HCT116 (cell line): ENCODE results near the gene PTX3. TPM values are rescaled to one million over a fixed set of nuclear protein-coding genes. Genes with fewer than 3 reads are reported as not detected.

Experiments used
- ATAC-seq: fragments of 200-7000 bp; cut with Tn5 transposase; 2 replicates; pipeline ENCODE4 v1.9.1; 2020; ENCODE audit warnings: mild to moderate bottlenecking, moderate library complexity
- BruUV-seq: library from RNA; stranded (reverse); fragments of 400-500 nt; replicated peaks from 2 replicates; lab custom pipeline; 2021; lab: Mats Ljungman, UMichigan
- CTCF ChIA-PET: fragments of 300-600 bp; sonication (Branson Sonifier 250); formaldehyde crosslinking; loops from one replicate; lab custom pipeline; 2021; ENCODE audit warnings: antibody characterized with exemption; lab: Charles Lee
- POLR2A ChIA-PET: fragments of 300-600, 350-600 bp; sonication (Branson Sonifier 250); formaldehyde crosslinking; loops from one replicate; lab custom pipeline; 2021; ENCODE audit warnings: antibody characterized with exemption; lab: Charles Lee
- RAD21 ChIA-PET, 2 experiments: fragments of 300-600 bp; sonication (Branson Sonifier 250); formaldehyde crosslinking; loops; one replicate each; lab custom pipeline; 2023; ENCODE audit warnings: low total read pairs in 2 of 2; ENCODE audit not compliant: uncharacterized antibody in 2 of 2, unreplicated experiment in 2 of 2, low non-redundant PET in 1 of 2; lab: Charles Lee
- DNase-seq: peaks from one replicate; pipeline ENCODE4 v3.0.0-alpha.2; 2010; ENCODE audit warnings: low read depth, low spot score
- H2AFZ ChIP-seq: fragments of 200-600 bp; shearing (Covaris generic), sonication (generic); 2 replicates; pipeline ENCODE4 v1.6.1; 2017; ENCODE audit warnings: low read depth, mixed run types, mixed read lengths, antibody characterized with exemption, low read length; ENCODE audit not compliant: poor library complexity, severe bottlenecking
- H3K27ac ChIP-seq: 2 replicates; pipeline ENCODE4 v1.5.1; 2012; ENCODE audit warnings: low read depth, low read length
- H3K27me3 ChIP-seq: fragments of 200-600 bp; sonication (generic); 2 replicates; pipeline ENCODE4 v1.6.1; 2016; ENCODE audit warnings: mixed run types, low read length, mixed read lengths; ENCODE audit not compliant: insufficient read depth
- H3K36me3 ChIP-seq, 2 experiments: fragments of 200-500 bp in 1 of 2; fragments of 200-600 bp in 1 of 2; sonication (Bioruptor generic) in 1 of 2; sonication (generic) in 1 of 2; 2 replicates each; pipeline versions ENCODE4 v1.5.1 to v1.6.1; 2014 to 2016; ENCODE audit warnings: low read length in 2 of 2, inconsistent platforms in 1 of 2, mixed read lengths in 1 of 2, mixed run types in 1 of 2; ENCODE audit not compliant: insufficient read depth in 2 of 2, control insufficient read depth in 1 of 2
- H3K4me1 ChIP-seq, 2 experiments: fragments of 200-600 bp in 1 of 2; sonication (generic) in 1 of 2; 2 replicates each; pipeline versions ENCODE4 v1.5.1 to v1.6.1; 2012 to 2017; ENCODE audit warnings: low read length in 2 of 2, inconsistent platforms in 1 of 2, mild to moderate bottlenecking in 1 of 2, mixed read lengths in 1 of 2, mixed run types in 1 of 2, moderate library complexity in 1 of 2; ENCODE audit not compliant: insufficient read depth in 2 of 2, control insufficient read depth in 1 of 2
- H3K4me2 ChIP-seq: fragments of 200-600 bp; sonication (generic); 2 replicates; pipeline ENCODE4 v1.6.1; 2017; ENCODE audit warnings: mixed run types, low read length, mixed read lengths
- H3K4me3 ChIP-seq, 2 experiments: fragments of 200-600 bp in 1 of 2; sonication (generic) in 1 of 2; replicated peaks in 1 of 2; 2 replicates each; pipeline ENCODE4 v1.5.1; 2011 to 2016; ENCODE audit warnings: low read length in 2 of 2, control low read depth in 1 of 2, low read depth in 1 of 2, mild to moderate bottlenecking in 1 of 2, mixed read lengths in 1 of 2, mixed run types in 1 of 2
- H3K79me2 ChIP-seq: fragments of 200-600 bp; sonication (generic); 2 replicates; pipeline ENCODE4 v1.6.1; 2017; ENCODE audit warnings: mild to moderate bottlenecking, mixed run types, low read length, moderate library complexity, mixed read lengths; ENCODE audit not compliant: insufficient read depth
- H3K9ac ChIP-seq: fragments of 200-600 bp; sonication (generic); 2 replicates; pipeline ENCODE4 v1.6.1; 2016; ENCODE audit warnings: low read length, mixed read lengths
- H3K9me2 ChIP-seq: fragments of 200-600 bp; sonication (generic), shearing (Covaris generic); 2 replicates; pipeline ENCODE4 v1.6.1; 2017; ENCODE audit warnings: mixed run types, mild to moderate bottlenecking, moderate library complexity; ENCODE audit not compliant: insufficient read depth
- H3K9me3 ChIP-seq, 2 experiments: fragments of 200-500 bp in 1 of 2; fragments of 200-600 bp in 1 of 2; sonication (Bioruptor generic) in 1 of 2; sonication (generic) in 1 of 2; 2 replicates each; pipeline ENCODE4 v1.6.1; 2014 to 2017; ENCODE audit warnings: low read length in 2 of 2, mixed read lengths in 2 of 2, inconsistent platforms in 1 of 2, low read depth in 1 of 2, mild to moderate bottlenecking in 1 of 2, mixed run types in 1 of 2, moderate library complexity in 1 of 2; ENCODE audit not compliant: control insufficient read depth in 1 of 2, insufficient read depth in 1 of 2
- H4K20me1 ChIP-seq: fragments of 200-600 bp; sonication (generic), shearing (Covaris generic); 2 replicates; pipeline ENCODE4 v1.6.1; 2017; ENCODE audit warnings: mixed run types, mild to moderate bottlenecking, moderate library complexity; ENCODE audit not compliant: insufficient read depth
- CBX3 ChIP-seq: IDR thresholded peaks from 2 replicates; pipeline ENCODE4 v1.6.1; 2012; ENCODE audit warnings: low read depth
- CEBPB ChIP-seq: IDR thresholded peaks from 2 replicates; pipeline ENCODE4 v1.6.1; 2012; ENCODE audit warnings: low read depth
- CTCF ChIP-seq, 3 experiments: fragments of 200-600 bp in 1 of 3; sonication (generic) in 1 of 3; IDR thresholded peaks in 2 of 3; conservative IDR thresholded peaks in 1 of 3; 2 replicates each; pipeline ENCODE4 v1.5.1; 2012 to 2017; ENCODE audit warnings: low read depth in 2 of 3, low read length in 2 of 3, antibody characterized with exemption in 1 of 3, borderline replicate concordance in 1 of 3, control low read depth in 1 of 3, mild to moderate bottlenecking in 1 of 3, mixed read lengths in 1 of 3, mixed run types in 1 of 3, moderate library complexity in 1 of 3; ENCODE audit not compliant: insufficient read depth in 1 of 3
- EGR1 ChIP-seq: IDR thresholded peaks from 2 replicates; pipeline ENCODE4 v1.6.1; 2012; ENCODE audit warnings: low read depth
- ELF1 ChIP-seq: IDR thresholded peaks from 2 replicates; pipeline ENCODE4 v1.6.1; 2012; ENCODE audit warnings: low read depth, borderline replicate concordance
- EZH2 ChIP-seq: fragments of 200-600 bp; sonication (generic); IDR thresholded peaks from 2 replicates; pipeline ENCODE4 v1.6.1; 2017; ENCODE audit warnings: antibody characterized with exemption, mixed run types
- EZH2phosphoT487 ChIP-seq: fragments of 200-600 bp; IDR thresholded peaks from 2 replicates; pipeline ENCODE4 v1.6.1; 2018; ENCODE audit warnings: antibody characterized with exemption, borderline replicate concordance
- MAX ChIP-seq: IDR thresholded peaks from 2 replicates; pipeline ENCODE4 v1.6.1; 2012
- POLR2AphosphoS5 ChIP-seq: IDR thresholded peaks from 2 replicates; pipeline ENCODE4 v1.6.1; 2011; ENCODE audit warnings: mild to moderate bottlenecking, low read depth, low read length, moderate library complexity
- RAD21 ChIP-seq: IDR thresholded peaks from 2 replicates; pipeline ENCODE4 v1.6.1; 2012; ENCODE audit warnings: low read depth, mild to moderate bottlenecking
- SP1 ChIP-seq: IDR thresholded peaks from 2 replicates; pipeline ENCODE4 v1.6.1; 2012; ENCODE audit warnings: low read depth
- SRF ChIP-seq: IDR thresholded peaks from 2 replicates; pipeline ENCODE4 v1.6.1; 2012; ENCODE audit warnings: low read depth
- YY1 ChIP-seq: IDR thresholded peaks from 2 replicates; pipeline ENCODE4 v1.6.1; 2011; ENCODE audit warnings: low read length, low read depth, moderate library complexity, mild to moderate bottlenecking; ENCODE audit not compliant: insufficient replicate concordance; ENCODE audit errors: extremely low read depth
- intact Hi-C: fragments of 100-400 bp; cut with micrococcal nuclease; formaldehyde crosslinking; loops from 2 replicates; pipeline ENCODE4 v1.10.0; 2022
- total RNA-seq: library from RNA; stranded (reverse); gene quantifications from one replicate; pipeline ENCODE4 v1.2.1, GENCODE V29; 2021; ENCODE audit not compliant: unreplicated experiment

The PTX3 gene
- total RNA-seq, 1 experiment from 2014 or later, result 0.37 TPM

GRCh38 chr3:157444797-157445184, 8.1 kb downstream of the PTX3 start (continued):
- TF ChIP-seq EGR1 (no peak), YY1 (no peak)

- ATAC-seq (no peak), DNase-seq (no peak)
- ChIA-PET POLR2A (no interaction called here), CTCF (no interaction called here), RAD21 (no interaction called here)
- no TSS peak for BruUV-seq
- Histone ChIP-seq H3K9ac (no peak overlapping the region), H3K4me3 (no peak overlapping the region), H3K9me3 (no peaks in the 10 kb centered on the region), H3K4me1 (no peaks in the 10 kb centered on the region), H3K27ac (no peak overlapping the region), H2AFZ (no peak overlapping the region), H3K27me3 (no peaks in the 10 kb centered on the region)
- intact Hi-C loops, result no loop called here
- TF ChIP-seq EZH2 (no peak), EGR1 (no peak), MAX (no peak), ELF1 (no peak), POLR2AphosphoS5 (no peak), CBX3 (no peak), SP1 (no peak), SRF (no peak)
- TF ChIP-seq, all 23 proteins: peak for 0
- H4K20me1 ChIP-seq, result no peaks in the 10 kb centered on the region
- no peaks in the 10 kb centered on the region for H3K9me2 ChIP-seq
- H3K79me2 ChIP-seq, result no peaks in the 10 kb centered on the region
- no peaks in the 10 kb centered on the region for H3K36me3 ChIP-seq
- no peak overlapping the region for H3K4me2 ChIP-seq
These were observed 9.2 kb downstream of the PTX3 start for GRCh38 chr3:157445857-157446256.

- H3K27ac ChIP-seq, result no peak overlapping the region
- no peaks in the 10 kb centered on the region for H3K36me3 ChIP-seq
- DNase-seq (peak; percentile 4), ATAC-seq (no peak)
- no peak overlapping the region for H3K4me2 ChIP-seq
- no peaks in the 10 kb centered on the region for H3K9me3 ChIP-seq
- H3K27me3 ChIP-seq, result no peaks in the 10 kb centered on the region
- ChIA-PET RAD21 (no interaction called here), POLR2A (no interaction called here), CTCF (no interaction called here)
- H3K9me2 ChIP-seq, result no peaks in the 10 kb centered on the region
- H3K9ac ChIP-seq, result no peak overlapping the region
- H3K4me3 ChIP-seq, result no peak overlapping the region
- intact Hi-C loops, result loop anchor here (1.0 kb wide), 1 partner anchor 243 kb away; no protein-coding TSS in a partner anchor
- no peak overlapping the region for H2AFZ ChIP-seq
- H3K4me1 ChIP-seq, result no peaks in the 10 kb centered on the region
- no TSS peak for BruUV-seq
- no peaks in the 10 kb centered on the region for H3K79me2 ChIP-seq
- no peak for TF ChIP-seq CEBPB
- TF ChIP-seq RAD21, result peak; percentile 61
- TF ChIP-seq CTCF (IDR thresholded peaks at IDR 0.05 in 2 of 3, conservative IDR thresholded peaks at IDR 0.05 in 1 of 3; ENCODE audit: borderline replicate concordance in 1 of 3, insufficient read depth in 1 of 3, low read depth in 2 of 3, low read length in 2 of 3), result peak; percentile 38 to 45 (median 39); a peak in 5 of 6 replicates
- TF ChIP-seq EZH2phosphoT487, result no peak
- no peak for TF ChIP-seq SP1
- H4K20me1 ChIP-seq, result no peaks in the 10 kb centered on the region
These were observed 10.5 kb downstream of the PTX3 start for GRCh38 chr3:157447026-157447694.
